Hematopoietic multipotent progenitor cell treated with erythropoietin and hydrocortisone succinate and interleukin-3 and kit ligand, for 17 days (in vitro differentiated cells): ENCODE results near the gene ADAM15.
A peak's percentile ranks its signal among the peaks of the same experiment; 100 is the strongest.

ENCODE experiments used
- DNase-seq: peaks from one replicate; pipeline ENCODE4 v3.0.0-alpha.2; 2015; ENCODE audit warnings: low spot score

Gene ADAM15

DNA sequence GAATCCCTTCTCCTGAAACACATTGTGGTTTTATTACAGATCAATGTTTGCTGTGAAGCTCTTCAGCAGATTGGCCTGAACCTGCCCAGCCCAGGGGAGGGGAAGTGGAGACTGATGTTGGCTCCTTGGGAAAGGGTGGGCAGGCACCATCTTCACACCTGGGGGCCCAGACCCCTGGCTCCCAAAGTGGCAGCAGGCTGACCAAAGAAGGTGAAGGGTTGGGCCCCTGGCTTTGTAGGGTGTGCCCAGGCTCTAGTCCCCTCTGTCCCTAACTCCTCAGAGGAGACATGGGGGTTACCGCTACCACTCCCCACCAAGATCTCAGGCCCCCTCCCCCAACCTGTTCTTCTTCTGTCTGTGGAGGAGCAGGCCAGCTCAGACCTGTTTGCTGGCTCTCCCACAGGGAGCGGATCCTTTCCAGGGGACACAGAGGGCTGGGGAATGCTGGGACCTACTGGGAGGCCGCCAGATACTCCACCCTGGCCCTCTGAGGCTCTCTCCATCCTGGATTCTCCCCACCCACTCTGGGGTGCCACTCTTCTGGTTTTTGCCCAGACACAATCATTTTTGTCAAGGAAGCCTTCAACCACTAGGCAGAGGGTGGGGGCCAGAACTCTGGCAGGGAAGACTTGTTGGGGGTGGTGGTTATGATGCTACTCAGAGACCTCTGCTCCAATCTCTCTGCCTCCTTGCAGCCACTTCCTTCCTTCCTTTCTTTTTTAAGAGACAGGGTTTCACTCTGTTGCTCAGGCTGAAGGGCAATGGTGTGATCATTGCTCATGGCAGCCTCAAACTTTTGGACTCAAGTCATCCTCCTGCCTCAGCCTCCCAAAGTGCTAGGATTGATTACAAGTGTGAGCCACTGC lies 22.5 kb downstream of the ADAM15 start:
- no peak for DNase-seq

DNA sequence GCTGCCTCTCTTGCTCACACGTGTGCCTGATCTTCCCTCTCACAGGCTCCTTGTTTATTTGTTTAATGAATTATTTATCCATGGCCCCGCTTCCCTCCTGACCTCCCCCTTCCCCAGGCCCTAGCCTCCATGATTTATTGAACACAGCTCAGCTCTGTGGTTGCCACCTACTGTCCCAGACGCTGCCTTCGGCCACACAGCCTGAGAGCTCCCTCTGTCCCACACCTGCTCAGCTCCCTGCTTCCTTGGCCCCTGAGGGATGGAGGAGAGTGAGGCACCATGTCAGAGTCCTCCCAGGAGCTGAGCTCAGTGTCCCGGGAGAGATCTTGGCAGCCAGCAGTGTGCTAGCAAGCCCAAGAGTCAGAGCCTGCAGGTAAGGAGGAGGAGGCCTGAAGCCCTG lies 24.4 kb downstream of the ADAM15 start:
- DNase-seq: no peak

DNA sequence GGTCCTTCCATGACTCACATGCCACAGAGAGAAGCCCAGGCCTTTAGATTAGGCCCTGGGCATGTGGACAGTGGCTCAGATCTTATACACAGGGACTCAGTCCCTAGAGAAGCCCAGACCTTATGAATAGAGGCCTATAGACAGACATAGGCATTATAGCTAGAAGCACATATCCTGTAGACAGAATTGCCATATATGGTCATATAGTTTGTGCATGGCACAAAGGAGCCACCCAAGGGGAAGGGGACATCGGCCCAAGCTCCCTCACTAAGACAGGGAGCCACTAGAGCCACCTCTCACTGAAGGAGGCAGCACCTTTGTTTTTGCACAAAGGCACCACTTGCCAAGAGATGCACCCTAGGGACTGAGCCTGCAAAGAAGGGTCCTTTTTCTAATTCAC lies 25.3 kb downstream of the ADAM15 start:
- DNase-seq: no peak

DNA sequence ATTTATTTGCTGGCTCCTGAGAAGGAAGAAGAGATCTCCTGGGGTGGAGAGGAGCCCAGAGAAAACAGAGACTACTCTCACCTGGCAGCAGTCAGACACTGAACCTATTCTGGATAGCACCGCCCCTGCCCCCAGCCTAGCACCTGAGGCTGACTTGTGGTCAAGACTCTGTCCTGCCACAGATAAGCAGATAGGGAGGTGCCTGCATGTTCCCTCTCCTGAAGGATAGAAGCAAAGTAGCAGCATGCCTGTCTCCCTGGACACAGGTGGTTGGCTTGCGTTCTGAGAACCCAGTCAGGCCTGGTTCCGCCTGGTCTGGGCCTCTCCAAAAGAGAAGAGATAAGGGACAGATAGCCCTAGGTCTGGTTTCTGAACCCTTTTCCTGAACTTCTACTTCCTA lies 26.2 kb downstream of the ADAM15 start:
- no peak for DNase-seq

DNA sequence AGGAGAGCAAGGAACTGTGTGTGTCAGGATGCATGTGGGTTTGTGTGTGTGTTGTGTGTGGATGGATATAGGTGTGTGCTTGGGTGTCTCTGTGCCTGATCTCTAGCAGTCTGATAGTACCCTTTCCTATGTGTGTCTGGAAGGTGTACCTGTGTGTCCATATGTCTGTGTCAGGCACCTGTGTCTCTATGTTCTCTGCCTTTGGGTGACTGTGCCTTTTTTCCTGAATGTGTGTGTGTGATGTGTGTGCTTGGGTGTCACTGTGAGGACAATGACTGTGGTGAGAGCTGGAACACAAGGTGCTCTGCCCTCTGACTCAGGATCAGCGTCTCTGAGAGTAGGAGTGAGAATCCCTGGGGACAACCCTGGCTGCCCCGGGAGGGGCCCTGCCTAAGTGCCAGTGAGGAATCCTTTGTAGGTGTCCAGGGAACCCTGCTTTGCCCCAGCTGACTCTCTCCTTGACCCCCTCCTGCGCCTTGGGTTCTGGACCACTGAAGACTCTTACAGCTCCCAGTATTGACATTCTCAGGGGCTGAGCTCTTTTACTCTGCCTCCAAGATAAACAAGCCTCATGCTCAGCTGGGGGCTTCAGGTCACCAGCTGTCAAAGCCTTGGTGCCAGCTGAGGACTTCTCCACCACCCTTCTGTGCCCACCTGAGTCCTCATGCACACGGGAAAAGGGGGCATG lies 26.8 kb downstream of the ADAM15 start:
- DNase-seq: no peak

DNA sequence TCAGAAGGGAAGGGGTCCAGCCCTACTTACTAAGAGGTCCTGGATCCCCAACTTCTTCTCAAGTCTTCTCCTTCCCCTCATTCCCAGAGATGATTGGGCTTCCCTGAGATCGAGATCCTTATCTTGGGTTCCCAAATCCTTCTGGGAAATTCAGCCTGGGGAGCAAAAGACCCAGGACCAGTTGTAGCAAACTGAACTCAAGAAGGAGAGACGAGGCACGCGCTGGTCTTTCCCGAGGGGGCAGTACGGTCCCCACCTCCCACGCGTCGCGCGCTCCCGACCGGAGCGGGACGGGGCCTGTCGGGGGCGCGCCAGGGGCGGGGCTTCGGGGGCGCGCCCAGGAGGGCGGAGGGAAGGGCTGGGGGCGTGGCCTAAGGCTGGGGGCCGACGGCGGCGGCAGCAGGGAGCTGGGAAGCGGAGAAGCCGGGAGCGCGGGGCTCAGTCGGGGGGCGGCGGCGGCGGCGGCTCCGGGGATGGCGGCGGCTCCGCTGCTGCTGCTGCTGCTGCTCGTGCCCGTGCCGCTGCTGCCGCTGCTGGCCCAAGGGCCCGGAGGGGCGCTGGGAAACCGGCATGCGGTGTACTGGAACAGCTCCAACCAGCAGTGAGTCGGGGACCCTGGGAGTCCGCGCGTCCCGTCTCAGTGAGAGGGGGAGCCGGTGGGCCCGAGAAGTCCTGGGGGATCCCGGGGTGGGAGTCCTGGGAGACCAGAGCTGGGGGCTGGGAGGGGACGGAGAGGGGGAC lies 27.5 kb downstream of the ADAM15 start, which contains the start of gene EFNA3:
EFNA3 (plus strand) TSS at position 369 of the 741 bp plus-strand sequence; CDS start at position 474, 105 bp downstream.
- DNase-seq: peak; percentile 64

DNA sequence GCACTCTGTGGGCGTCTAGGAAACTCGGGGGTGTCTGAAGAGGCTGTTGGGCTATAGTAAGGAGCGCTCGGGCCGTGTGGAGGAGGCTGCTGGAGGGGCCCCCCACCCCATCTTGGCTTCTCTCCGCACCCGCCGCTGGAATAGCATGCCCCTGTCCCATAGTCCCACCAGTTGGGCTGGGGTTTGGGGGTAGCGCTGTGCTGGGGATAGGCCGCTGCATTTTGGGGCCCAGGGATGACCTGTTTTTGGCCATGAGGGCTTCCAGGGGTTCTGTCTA lies 28.0 kb downstream of the ADAM15 start:
- no peak for DNase-seq

DNA sequence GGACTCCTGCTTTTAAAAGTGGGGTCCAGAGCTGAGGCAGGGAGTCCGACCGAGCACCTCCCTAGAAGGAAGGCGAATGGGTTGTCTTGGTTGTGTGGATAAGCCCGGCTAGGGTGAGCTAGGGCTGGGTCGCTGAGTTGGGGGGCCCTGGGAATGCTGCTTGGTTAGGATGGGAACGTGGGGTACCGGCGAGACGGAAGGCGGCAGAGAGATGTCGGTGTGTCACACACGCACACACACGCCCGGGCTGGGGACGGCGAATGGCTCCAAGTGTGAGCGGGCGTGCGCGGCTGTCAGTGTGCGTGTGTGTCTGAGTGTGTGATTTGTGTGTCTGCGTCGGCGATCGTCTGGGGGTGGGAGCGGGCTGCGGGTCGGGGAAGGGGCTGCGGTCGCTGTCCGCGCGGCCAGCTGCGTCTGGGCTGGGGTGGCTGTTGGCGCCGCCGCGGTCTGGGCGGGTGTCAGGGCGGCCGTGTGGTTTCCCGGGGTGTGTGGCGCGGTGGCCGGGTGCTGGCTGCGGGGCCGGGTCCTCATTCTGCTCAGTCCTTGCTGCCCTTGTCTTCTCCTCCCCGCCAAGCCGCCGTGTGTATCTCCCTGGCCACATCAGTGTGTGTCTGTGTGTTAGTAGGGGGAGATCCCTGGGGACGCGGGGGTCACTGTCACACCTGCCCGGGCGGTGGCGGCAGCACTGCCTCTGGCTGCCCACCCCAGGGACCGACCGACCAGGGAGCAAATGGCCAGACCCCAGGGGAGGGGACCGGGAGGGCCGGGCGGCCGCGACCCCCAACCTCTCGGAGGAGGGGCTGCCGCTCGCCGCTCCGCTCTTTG lies 28.6 kb downstream of the ADAM15 start:
- no peak for DNase-seq

DNA sequence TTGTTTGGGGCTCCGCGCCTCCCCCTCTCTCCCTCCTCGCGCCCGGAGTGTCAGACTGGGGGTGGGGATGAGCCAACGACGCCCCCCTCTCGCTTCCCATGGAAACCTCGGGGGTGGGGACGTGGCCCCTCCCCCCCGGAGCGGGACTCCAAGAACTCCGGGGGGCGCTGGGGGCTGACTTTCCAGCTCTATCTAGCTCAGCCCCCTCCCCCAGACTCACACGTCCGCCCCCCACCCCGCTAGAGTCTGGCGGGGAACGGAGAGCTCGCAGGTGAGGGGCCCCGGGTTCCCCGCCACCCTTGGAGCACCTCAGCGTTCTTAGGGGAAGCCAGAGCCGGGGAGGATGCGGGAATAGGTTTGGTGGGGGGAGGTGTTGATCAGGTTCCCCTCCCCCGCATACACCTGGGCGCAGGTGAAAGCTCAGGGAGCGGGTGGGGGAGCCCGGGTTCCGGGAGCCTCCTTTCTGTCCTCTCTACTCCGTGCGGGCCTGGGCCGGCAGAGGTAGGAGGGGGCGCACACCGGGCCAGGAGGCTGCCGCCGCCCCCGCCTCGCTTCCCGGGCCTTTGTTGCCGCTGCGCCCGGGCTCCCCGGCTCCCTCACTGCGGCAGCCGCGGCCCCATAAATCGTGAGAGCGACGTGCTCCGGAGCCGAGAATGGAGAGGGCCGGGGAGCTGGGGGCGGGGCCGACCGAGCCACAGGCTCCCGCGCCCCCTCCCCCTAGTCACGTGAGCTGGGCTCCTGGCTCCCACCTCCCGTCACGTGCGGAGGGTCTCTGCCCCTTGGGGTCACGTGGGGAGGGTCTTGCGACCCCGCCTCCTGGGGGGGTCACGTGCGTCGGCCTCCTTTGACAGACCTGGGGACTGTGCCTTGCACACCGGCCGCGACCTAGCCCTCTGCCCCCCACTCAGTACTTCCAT lies 29.5 kb downstream of the ADAM15 start:
- no peak for DNase-seq

DNA sequence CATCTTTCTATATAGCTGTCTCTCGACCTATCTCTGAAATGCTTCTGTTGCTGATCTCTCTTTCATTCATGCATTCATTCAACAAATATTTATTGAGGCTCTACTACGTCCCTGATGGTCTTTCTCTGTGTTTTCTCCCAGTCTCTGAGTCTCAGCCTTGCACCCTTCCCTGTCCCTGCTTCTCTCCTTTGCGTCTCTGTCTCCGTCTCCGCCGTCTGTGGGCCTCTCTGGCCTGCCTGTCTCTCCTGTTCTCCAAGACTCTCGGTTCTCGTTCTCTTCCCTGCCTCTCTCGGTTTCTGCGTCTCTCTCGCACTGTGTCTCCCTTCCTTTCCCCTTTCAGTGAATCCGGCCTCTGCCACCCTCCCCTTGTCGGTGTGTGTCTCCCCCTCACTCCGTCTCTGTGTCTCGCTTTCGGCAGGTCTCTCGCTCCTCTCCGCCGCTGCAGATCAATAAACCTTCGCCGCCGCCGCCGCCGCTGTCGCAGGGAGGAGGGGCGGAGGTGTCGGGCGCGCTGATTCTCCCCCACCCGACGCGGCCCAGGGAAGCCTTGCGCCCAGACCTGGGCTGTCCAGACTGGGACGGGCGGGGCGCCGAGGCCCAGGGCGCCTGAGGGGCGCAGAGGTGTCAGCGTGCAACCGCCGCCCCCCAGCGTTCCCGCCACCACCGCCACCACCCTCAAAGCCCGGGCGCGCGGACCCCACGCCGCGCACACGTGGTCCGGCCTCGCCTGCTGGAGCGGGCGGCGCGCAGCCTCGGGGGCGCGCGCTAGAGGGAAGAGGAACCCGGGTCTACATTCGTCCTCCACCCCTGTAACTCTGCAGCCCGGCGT lies 30.6 kb downstream of the ADAM15 start:
- no peak for DNase-seq

DNA sequence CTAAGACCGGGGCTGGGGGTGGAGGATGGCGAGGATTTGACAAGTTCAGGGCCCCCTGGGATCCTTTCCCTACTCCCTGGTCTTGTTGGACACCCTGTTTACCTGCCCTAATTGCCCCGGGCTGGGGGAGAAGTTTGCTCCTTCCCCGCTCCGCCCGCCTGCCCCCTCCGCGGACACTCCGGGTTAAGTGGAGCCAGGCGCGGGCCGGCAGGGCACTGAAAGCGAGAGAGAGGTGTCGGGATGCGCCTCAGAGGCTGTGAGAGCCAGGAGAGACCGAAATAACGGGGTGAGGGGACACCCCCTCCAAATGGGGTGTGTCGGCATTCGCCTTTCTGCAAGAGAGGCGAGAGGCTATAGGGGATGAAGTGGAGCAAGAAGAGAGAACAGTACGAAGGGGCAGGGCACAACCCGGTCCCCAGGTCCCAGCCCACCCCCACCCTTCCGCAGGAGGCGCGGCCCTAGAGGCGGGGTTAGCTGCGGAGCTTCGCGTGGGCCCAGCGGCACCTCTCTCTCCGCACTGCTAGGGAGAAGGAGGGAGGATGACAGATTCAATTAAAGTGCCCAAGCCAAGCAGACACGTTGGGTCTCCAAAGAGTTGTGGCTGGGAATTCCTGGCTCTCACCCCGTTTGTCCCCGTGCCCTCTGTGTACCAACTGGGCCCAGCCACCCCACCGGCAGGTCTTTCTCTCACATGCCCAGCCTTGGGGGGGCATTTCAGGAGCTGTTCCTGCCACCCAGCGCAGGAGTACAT lies 31.4 kb downstream of the ADAM15 start:
- no peak for DNase-seq

DNA sequence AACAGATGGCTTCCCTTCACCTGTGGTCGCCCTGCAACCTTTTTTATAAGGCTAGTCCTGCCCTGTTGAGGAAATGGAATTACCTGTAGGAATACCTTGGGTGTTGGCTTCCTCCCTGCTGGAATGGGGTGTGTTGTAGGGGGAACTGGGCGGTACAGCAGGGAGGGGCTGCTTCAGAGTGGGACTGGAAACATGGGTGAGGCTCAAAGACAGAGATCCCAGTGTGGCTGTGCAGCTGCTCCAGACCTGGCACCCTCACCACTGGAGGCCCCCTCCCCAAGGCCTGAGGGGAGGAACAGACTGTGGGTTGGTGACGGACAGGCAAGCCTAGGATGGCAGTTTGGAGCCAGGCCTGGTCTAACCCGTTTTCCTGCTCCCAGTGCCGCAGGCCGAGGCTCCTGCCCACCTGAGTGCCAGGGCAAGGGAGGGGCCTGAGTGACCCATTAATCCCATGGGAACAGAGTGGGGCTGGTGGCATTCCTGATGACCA lies 32.0 kb downstream of the ADAM15 start:
- DNase-seq: no peak

DNA sequence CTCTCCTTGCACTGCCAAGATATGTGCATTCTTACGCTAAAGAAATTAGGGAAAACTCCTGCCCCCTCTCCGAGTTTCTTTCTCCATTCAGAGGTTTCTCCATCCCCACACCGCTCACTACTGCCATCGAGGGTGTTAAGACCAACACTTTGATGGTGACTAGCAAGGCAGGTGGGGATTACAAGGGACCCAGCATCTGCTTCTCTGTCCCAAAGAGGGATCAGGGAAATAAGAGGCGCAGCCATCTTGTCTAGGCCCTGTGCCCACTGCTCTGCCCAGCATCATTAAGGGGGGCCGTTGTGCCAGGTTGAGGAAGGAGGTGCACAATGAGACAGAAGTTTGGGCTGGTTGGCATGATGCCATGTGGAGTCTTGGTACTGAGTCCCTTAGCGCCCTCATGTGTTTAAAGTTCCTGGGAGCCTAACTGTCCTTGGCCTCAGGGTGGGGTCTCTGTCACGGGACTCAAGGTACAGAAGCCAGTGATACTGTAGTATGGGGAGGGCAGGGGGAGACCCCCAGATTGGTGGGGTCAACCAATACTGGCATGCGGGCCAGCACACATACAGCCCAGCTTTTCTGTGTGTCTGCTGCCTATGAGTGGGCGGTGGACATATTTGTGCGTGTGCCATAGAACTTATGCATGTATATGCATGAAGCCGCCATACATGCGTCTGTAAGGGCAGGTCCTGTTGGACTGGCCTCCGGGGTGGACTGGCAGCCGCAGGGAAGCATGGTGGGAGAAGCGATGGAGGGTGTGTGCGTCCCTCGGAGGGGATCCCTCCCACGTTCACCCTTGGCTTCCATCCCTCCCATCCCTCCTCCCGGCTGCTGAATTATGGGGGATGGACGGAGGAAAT lies 33.0 kb downstream of the ADAM15 start:
- peak; percentile 80 for DNase-seq

DNA sequence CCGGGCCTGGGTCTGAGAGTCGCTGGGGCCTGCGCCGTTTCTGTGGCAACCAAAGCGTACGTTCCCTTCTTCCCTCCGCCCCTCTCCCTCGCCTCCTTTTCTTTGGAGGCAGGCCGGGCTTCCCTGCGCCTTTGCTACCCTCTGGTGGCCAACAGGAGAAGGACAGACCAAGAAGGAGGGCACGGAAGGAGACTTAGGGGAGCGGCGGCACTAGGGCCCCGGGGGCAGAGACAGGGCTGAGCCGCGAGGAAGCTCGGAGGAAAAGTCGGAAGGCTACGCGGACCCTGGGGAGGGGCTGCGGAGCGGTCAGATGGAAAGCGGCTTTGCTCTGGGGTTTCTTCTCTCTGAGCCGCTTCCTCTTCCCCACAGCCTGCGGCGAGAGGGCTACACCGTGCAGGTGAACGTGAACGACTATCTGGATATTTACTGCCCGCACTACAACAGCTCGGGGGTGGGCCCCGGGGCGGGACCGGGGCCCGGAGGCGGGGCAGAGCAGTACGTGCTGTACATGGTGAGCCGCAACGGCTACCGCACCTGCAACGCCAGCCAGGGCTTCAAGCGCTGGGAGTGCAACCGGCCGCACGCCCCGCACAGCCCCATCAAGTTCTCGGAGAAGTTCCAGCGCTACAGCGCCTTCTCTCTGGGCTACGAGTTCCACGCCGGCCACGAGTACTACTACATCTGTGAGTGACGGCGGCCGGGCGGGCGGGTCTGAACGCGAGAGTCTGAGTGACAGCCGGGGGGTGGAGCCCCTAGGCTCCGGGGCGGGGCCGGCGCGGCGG lies 33.8 kb downstream of the ADAM15 start:
- DNase-seq: peak; percentile 89

DNA sequence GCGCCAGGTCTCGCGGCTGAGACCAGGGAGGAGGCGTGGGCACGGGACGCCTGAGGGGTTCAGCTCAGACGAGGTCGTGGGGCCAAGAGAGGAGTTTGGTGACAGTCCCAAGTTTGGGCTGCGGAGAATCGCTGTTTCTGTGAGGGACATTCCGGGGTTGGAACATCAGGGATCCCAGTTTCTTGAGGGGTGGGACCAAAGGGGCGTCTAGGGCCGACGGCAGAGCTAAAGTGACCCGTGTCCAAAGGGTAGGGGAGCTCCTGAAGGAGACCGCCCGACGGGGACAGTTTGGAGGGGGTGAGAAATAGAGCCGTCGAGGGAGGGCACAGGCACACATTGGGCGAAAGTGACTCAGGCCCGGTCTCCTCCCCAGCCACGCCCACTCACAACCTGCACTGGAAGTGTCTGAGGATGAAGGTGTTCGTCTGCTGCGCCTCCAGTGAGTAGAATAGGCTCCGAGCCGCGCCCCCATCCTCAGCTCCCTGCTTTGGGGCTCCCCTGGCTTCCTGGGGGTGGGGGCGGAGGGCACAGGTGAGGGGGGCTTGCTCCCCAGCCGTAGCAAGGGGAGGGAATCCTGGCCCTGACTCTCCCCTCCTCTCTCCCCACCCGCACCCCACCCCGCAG lies 34.5 kb downstream of the ADAM15 start:
- peak; percentile 88 for DNase-seq

DNA sequence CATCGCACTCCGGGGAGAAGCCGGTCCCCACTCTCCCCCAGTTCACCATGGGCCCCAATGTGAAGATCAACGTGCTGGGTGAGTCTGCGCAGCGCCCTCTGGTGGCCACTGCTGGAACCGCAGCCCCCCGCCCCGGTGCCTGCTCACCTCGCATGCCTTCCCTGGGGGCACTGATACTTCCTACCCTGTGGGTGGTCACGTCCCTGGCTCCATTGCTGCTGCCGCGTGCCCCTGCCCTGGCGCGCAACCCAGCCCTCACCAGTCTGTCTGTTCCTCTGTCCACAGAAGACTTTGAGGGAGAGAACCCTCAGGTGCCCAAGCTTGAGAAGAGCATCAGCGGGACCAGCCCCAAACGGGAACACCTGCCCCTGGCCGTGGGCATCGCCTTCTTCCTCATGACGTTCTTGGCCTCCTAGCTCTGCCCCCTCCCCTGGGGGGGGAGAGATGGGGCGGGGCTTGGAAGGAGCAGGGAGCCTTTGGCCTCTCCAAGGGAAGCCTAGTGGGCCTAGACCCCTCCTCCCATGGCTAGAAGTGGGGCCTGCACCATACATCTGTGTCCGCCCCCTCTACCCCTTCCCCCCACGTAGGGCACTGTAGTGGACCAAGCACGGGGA lies 35.1 kb downstream of the ADAM15 start:
- DNase-seq: peak; percentile 78
